ENCODE measurements around the gene AK4.

AK4 gene

GRCh38 chr1:65167586-65168242 is 19.7 kb downstream of the AK4 start:
- no peak for DNase-seq (ENCODE audit: extremely low spot score)
- ChIA-PET POLR2A (interaction anchor here (2.0 kb wide), 1 partner anchor 20 kb away, joined by 8 read pairs; the partner anchor contains the start of gene AK4), CTCF (interaction anchor here (0.5 to 2.1 kb wide), 4 partner anchors 9 to 62 kb away, joined by 3 to 8 read pairs (median 4); no protein-coding TSS in a partner anchor)
- TF ChIP-seq CTBP1 (IDR thresholded peaks at IDR 0.05; ENCODE audit: borderline replicate concordance) (no peak), PKNOX1 (IDR thresholded peaks at IDR 0.05) (peak; percentile 32; the same call in 1 of the 2 replicates)

GRCh38 chr1:65168867-65169266 is 20.9 kb downstream of the AK4 start:
- TF ChIP-seq LEF1 (IDR thresholded peaks at IDR 0.05; ENCODE audit: borderline replicate concordance) (no peak), ZNF384 (IDR thresholded peaks at IDR 0.05) (0 out of 2 replicates have a peak, but pooled peaks have one; percentile 23)
- ChIA-PET POLR2A (interaction anchor here (2.0 kb wide), 1 partner anchor 21 kb away, joined by 8 read pairs; the partner anchor contains the start of gene AK4), CTCF (interaction anchor here (2.1 kb wide), 1 partner anchor 40 kb away, joined by 8 read pairs; no protein-coding TSS in a partner anchor)
- no peak for DNase-seq (ENCODE audit: extremely low spot score)

- POLR2A ChIA-PET: no interaction called here
- no peak for DNase-seq (ENCODE audit: extremely low spot score)
- TF ChIP-seq NFRKB (IDR thresholded peaks at IDR 0.05): no peak
- TF ChIP-seq PKNOX1 (IDR thresholded peaks at IDR 0.05): peak; percentile 85
- peak; percentile 59; the same call in 1 of the 2 replicates for TF ChIP-seq ZNF384 (IDR thresholded peaks at IDR 0.05)
- CTCF ChIA-PET: interaction anchor here (0.6 to 1.2 kb wide), 3 partner anchors 12 to 477 kb away, joined by 3 to 6 read pairs (median 3); no protein-coding TSS in a partner anchor
These were observed 22.6 kb downstream of the AK4 start for GRCh38 chr1:65170511-65171142.

GRCh38 chr1:65172936-65173690 is 25.1 kb downstream of the AK4 start:
- no peak for TF ChIP-seq ZNF384 (IDR thresholded peaks at IDR 0.05)
- TF ChIP-seq L3MBTL2 (conservative IDR thresholded peaks at IDR 0.05): no peak
- TF ChIP-seq SP1 (IDR thresholded peaks at IDR 0.05): no peak
- TF ChIP-seq ARNT (IDR thresholded peaks at IDR 0.05): no peak
- no peak for TF ChIP-seq PKNOX1 (IDR thresholded peaks at IDR 0.05)
- TF ChIP-seq TARDBP (IDR thresholded peaks at IDR 0.05): no peak
- TF ChIP-seq FOXK2 (IDR thresholded peaks at IDR 0.05): no peak
- TF ChIP-seq ELF4 (IDR thresholded peaks at IDR 0.05): no peak
- no peak for TF ChIP-seq HDGF (IDR thresholded peaks at IDR 0.05; ENCODE audit: borderline replicate concordance)
- TF ChIP-seq CTBP1 (IDR thresholded peaks at IDR 0.05; ENCODE audit: borderline replicate concordance): no peak
- no peak for DNase-seq (ENCODE audit: extremely low spot score)
- CTCF ChIA-PET: interaction anchor here (0.5 to 0.7 kb wide), 3 partner anchors 13 to 443 kb away, joined by 3 read pairs; no protein-coding TSS in a partner anchor
- POLR2A ChIA-PET: no interaction called here

- TF ChIP-seq FOXM1 (IDR thresholded peaks at IDR 0.05; ENCODE audit: borderline replicate concordance) (no peak), ELF4 (IDR thresholded peaks at IDR 0.05) (no peak), TARDBP (IDR thresholded peaks at IDR 0.05) (no peak), HDGF (IDR thresholded peaks at IDR 0.05; ENCODE audit: borderline replicate concordance) (no peak), SUZ12 (IDR thresholded peaks at IDR 0.05) (no peak), ARNT (IDR thresholded peaks at IDR 0.05) (no peak), ZNF384 (IDR thresholded peaks at IDR 0.05) (no peak), NFRKB (IDR thresholded peaks at IDR 0.05) (no peak), PKNOX1 (IDR thresholded peaks at IDR 0.05) (no peak), SP1 (IDR thresholded peaks at IDR 0.05) (no peak), CTBP1 (IDR thresholded peaks at IDR 0.05; ENCODE audit: borderline replicate concordance) (no peak)
- DNase-seq (ENCODE audit: extremely low spot score): no peak
- ChIA-PET POLR2A (no interaction called here), CTCF (no interaction called here)
These were observed 26.6 kb downstream of the AK4 start for GRCh38 chr1:65174585-65174984.
